HFFc6 (cell line): ENCODE results near the gene ULBP1. TPM values are rescaled to one million over a fixed set of nuclear protein-coding genes. Genes with fewer than 3 reads are reported as not detected.
"Not testable (repeated sequence)": the region's sequence is repeated elsewhere in the genome, so short reads cannot be mapped to it uniquely, and the experiment has no call there.

Source experiments
- DNase-seq: peaks from one replicate; pipeline ENCODE4 v3.0.0-alpha.2; 2018
- H3K27ac Mint-ChIP-seq: 2 replicates; pipeline ENCODE4 v1.8.0; 2020; ENCODE audit warnings: mild to moderate bottlenecking, mixed read lengths
- H3K27me3 Mint-ChIP-seq: 2 replicates; pipeline ENCODE4 v1.8.0; 2021; ENCODE audit warnings: mild to moderate bottlenecking, moderate library complexity, mixed read lengths; ENCODE audit not compliant: insufficient read depth
- H3K36me3 Mint-ChIP-seq: 2 replicates; pipeline ENCODE4 v1.8.0; 2021; ENCODE audit warnings: low read depth, mixed read lengths
- H3K4me1 Mint-ChIP-seq: 2 replicates; pipeline ENCODE4 v1.8.0; 2020; ENCODE audit warnings: low read depth, mixed read lengths
- H3K4me3 Mint-ChIP-seq: 2 replicates; pipeline ENCODE4 v1.8.0; 2020; ENCODE audit warnings: mild to moderate bottlenecking, moderate library complexity, mixed read lengths
- H3K9me3 Mint-ChIP-seq: 2 replicates; pipeline ENCODE4 v1.8.0; 2020; ENCODE audit warnings: mild to moderate bottlenecking, mixed read lengths
- CTCF ChIP-seq: fragments of 200-600 bp; sonication (generic); IDR thresholded peaks from 2 replicates; pipeline ENCODE4 v1.5.0; 2021; ENCODE audit warnings: antibody characterized with exemption, mild to moderate bottlenecking
- long read RNA-seq: library from polyadenylated mRNA; unstranded; transcript quantifications from one replicate; pipeline ENCODE4 v2.0.0, GENCODE V29; 2019
- total RNA-seq, 6 experiments: library from RNA; stranded (reverse); fragmentation: NEBNext Ultra II Directional; extraction: Animal tissue kit (Norgen Biotek cat#: 25700); gene quantifications; 2 replicates in 1 of 6; 3 replicates in 5 of 6; pipeline ENCODE4 v1.2.3, GENCODE V29; 2021

The ULBP1 gene
- total RNA-seq = 10 to 100 TPM in 2 of 6 experiments, 1 to 10 TPM in 4; 8.6 to 12.7 (median 9.8) TPM
- long read RNA-seq, transcript ULBP1-201 (5 exons, 3,142 nt) = major isoform, 16 of 24 reads
- long read RNA-seq, partial matches to known transcripts = 1 of 24 reads
- long read RNA-seq, other reads (novel, unspliced or antisense) = 7 of 24 reads

GRCh38 chr6:149963462-149964307 lies at the start of gene ULBP1:
Gene ULBP1 (plus strand): TSS chr6:149963943. CDS start chr6:149964050, 107 bp downstream.
- no peaks in the 10 kb centered on the region for H3K9me3 Mint-ChIP-seq
- H3K36me3 Mint-ChIP-seq = peaks cover 8% of the 10 kb centered on the region
- H3K27ac Mint-ChIP-seq = peak within 1 kb of the TSS; percentile 96
- peaks cover 17% of the 10 kb centered on the region for H3K27me3 Mint-ChIP-seq
- 0 out of 2 replicates have a peak, but pooled peaks have one; percentile 11 for TF ChIP-seq CTCF
- peaks cover 39% of the 10 kb centered on the region for H3K4me1 Mint-ChIP-seq
- DNase-seq = peak; percentile 94
- peak within 1 kb of the TSS; percentile 95 for H3K4me3 Mint-ChIP-seq

GRCh38 chr6:149915970-149916865 lies 47.5 kb upstream of the ULBP1 start:
- Mint-ChIP-seq H3K4me3 (no peak overlapping the region), H3K4me1 (peaks cover 13% of the 10 kb centered on the region), H3K9me3 (no peaks in the 10 kb centered on the region), H3K36me3 (no peaks in the 10 kb centered on the region), H3K27ac (no peak overlapping the region), H3K27me3 (peaks cover 38% of the 10 kb centered on the region)
- DNase-seq = no peak
- no peak for TF ChIP-seq CTCF

- no peak for DNase-seq
- TF ChIP-seq CTCF = no peak
- H3K36me3 Mint-ChIP-seq = no peaks in the 10 kb centered on the region
- H3K9me3 Mint-ChIP-seq = no peaks in the 10 kb centered on the region
- H3K27me3 Mint-ChIP-seq = peaks cover 35% of the 10 kb centered on the region
- no peak overlapping the region for H3K27ac Mint-ChIP-seq
- peaks cover 13% of the 10 kb centered on the region for H3K4me1 Mint-ChIP-seq
- H3K4me3 Mint-ChIP-seq = no peak overlapping the region
These were observed 46.1 kb upstream of the ULBP1 start for GRCh38 chr6:149917679-149918078.

- H3K9me3 Mint-ChIP-seq = no peaks in the 10 kb centered on the region
- no peak for DNase-seq
- no peaks in the 10 kb centered on the region for H3K36me3 Mint-ChIP-seq
- peaks cover 31% of the 10 kb centered on the region for H3K27me3 Mint-ChIP-seq
- no peak overlapping the region for H3K4me3 Mint-ChIP-seq
- H3K4me1 Mint-ChIP-seq = peaks cover 13% of the 10 kb centered on the region
- H3K27ac Mint-ChIP-seq = no peak overlapping the region
- TF ChIP-seq CTCF = no peak
These were observed 45.4 kb upstream of the ULBP1 start for GRCh38 chr6:149918151-149918905.

- not testable (repeated sequence) for H3K4me1 Mint-ChIP-seq, H3K4me3 Mint-ChIP-seq, DNase-seq, H3K27ac Mint-ChIP-seq, H3K36me3 Mint-ChIP-seq, H3K9me3 Mint-ChIP-seq
- peaks cover 30% of the 10 kb centered on the region for H3K27me3 Mint-ChIP-seq
These were observed 44.5 kb upstream of the ULBP1 start for GRCh38 chr6:149919126-149919833.
